MV-4-11 (cell line): Measurements from ENCODE around the gene AUTS2.
"Not testable (repeated sequence)": the region's sequence is repeated elsewhere in the genome, so short reads cannot be mapped to it uniquely, and the experiment has no call there.

Source experiments
- DNase-seq: peaks from one replicate; lab custom pipeline; 2025; lab: John Stamatoyannopoulos, UW

The AUTS2 gene

DNA sequence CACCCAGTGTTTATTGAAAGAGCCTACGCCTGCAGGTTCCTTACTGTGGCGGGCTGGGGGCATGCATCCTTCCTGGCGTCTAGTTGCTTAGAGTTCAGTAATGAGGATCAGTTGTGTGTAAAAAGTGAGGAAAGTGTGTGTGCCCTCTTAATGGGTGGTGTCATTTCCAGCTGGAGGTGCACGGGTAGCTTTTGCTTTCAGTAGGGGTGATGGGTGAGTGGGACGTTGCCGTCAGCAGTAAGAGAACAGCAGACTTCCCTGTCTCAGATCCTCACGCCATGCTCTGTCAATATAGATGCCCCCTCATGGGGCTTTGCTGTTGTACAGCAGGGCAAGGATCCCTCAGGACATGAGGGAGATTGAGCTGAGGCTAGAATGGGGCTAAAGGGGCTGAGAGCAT, 1181.0 kb downstream of the AUTS2 start:
- no peak for DNase-seq

DNA sequence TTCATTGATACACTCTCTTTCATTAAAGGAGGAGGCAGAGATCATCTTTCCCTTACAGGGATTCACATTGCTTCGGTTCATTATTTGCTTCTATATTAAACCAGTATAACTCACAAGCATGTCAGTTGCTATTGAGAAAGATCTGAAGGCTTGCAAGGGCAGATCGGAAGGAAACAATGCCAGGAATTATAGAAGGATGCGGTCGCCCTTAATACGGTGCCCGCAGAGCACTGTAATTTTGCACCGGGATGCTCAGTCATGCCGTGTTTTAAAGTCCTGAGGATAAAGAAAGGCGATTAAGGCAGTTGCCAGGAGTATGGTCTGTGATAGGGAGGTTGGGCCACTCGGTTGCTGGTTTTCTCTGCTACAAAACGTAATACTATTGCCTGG, 1183.6 kb downstream of the AUTS2 start:
- DNase-seq = no peak

- no peak for DNase-seq
These were observed 1184.5 kb downstream of the AUTS2 start for GRCh38 chr7:70782796-70783195.

DNA sequence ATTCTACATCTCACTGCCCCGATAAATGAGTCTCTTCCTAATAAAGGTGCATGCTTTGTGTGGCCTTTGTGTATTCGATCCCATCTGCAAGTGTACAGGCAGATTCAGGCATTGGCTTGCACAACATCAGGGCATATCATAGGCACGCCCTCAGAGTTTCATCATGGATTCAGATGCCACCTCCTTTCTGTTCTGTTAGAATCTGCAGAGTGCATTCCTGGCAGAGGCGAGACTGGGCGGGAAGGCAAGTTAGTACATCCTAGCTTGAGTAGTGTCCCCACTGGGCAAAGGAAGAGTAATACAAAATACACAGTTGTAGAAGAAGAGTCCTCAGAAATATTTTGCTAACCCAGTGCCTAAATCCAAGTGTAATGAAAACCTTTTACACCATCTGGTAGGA, 1187.2 kb downstream of the AUTS2 start:
- DNase-seq = no peak

DNA sequence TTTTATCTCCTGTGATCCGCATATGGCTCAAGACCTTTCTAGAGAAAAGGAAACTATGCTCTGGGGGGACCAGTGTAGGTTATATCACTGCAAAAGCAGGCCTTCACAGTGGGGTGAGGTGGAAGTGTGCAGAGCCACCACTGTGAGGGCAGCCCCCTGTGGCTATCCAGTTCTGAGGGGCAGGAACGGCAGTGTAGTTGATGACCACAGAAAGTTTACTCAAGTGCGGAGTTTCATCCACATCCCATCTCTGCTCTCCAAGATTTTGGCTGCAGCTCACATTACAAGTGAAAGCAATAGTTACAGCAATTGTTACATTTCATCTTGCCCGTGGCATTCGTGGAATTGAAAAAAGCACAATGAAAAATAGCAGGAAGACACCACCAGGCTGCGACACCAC, 1187.8 kb downstream of the AUTS2 start:
- DNase-seq = no peak

- no peak for DNase-seq
These were observed 1189.0 kb downstream of the AUTS2 start for GRCh38 chr7:70787286-70787685.

DNA sequence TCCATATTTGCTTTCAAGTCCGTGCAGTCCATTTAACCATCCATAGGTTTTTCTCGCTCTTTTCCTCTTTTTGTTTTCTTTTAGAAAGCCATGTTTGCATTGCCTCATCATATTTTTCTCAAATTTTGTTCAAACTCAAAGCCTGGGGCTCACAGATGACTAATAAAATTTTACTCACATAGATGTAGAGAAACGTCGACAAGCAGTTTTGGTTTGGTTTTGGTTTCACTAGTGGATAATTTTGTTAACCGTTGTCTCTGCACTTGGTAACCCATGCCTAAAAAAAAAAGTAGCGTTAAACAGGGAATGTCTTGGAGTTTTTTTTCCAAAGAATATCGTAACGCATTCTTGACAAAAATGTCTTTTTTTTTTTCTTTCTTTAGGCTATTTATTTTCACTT, 1189.5 kb downstream of the AUTS2 start:
- no peak for DNase-seq

DNA sequence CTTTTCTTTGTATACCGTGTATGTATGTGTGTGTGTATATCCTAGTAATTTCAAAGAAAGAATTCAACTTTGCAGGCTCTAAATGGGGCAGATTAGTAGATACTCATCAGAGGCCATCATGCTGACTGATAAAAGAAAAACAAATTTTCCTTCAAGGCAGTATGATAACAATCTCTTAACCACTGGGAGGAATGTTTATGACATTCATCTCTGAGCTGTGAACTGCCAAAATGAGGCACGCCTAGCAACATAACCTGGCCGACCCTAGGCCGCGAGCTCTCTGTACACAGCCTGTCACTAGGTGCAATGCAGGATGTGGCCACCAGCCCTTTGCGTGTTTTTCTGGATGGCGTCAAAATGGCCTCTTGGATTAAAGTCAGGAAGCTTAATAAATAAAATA, 1190.0 kb downstream of the AUTS2 start:
- no peak for DNase-seq

DNA sequence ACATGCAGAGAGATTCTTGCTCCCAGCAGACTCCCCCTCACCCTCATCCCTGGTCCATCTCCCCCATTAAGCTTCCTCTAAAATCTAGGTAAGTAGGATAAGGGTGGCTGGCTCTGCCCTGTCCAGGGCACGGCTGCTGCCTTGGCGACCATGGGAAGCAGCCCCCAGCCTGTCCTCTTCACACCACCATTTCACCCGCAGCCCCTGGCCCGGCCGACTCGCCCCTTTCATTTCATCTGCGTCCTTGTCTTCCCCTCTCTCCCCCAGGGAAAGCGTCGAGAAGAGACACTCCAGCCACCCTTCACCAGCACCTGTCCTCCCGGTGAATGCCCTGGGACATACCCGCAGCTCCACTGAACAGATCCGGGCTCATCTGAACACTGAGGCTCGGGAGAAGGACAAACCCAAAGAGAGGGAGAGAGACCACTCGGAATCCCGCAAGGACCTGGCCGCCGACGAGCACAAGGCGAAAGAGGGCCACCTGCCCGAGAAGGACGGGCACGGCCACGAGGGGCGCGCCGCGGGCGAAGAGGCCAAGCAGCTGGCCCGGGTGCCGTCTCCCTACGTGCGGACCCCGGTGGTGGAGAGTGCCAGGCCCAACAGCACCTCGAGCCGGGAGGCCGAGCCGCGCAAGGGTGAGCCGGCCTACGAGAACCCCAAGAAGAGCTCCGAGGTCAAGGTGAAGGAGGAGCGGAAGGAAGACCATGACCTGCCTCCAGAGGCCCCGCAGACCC, 1191.4 kb downstream of the AUTS2 start:
- DNase-seq = no peak

GRCh38 chr7:70790215-70791073, 1192.2 kb downstream of the AUTS2 start:
- DNase-seq = no peak

DNA sequence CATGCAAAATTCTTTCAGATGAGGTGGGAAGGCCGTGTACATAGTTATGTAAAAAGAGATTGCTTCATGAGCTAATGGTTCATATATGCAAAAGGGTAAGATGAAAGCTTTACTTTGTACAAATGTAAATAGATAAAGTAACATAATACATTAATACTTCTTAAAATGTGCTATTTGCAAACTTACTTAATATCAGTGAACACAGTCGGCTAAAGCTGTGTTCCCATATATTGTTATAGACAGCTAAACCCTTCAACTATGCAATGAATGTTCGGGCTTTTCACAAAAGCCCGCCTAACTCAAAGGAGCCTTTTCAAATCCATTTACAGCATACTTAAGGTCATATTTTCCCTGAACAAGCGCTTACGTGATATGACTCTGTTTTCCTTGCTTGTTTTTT, 1193.1 kb downstream of the AUTS2 start:
- DNase-seq = no peak

GRCh38 chr7:70793060-70793459, 1194.8 kb downstream of the AUTS2 start:
- DNase-seq = no peak

- DNase-seq = no peak
These were observed 1195.5 kb downstream of the AUTS2 start for GRCh38 chr7:70793821-70794220.

DNA sequence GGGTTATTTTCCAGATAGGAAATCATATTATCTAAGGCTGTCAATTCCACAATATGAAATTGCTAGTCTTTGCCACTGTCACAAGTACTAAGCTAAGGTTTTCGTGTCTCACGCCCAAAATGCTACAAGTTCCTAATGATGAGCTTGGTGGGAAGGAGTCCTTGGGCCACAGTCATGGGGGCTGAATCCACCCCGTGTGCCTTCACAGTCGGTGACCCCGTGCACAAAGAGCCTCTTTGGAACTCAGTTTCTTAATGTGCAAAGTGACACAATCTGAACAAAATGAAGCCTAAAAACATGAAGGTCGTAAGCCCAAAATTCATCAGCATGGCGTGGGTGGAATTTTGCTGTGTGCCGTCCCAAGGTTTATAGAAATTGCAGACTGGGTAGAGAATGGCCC, 1196.7 kb downstream of the AUTS2 start:
- DNase-seq = no peak

DNA sequence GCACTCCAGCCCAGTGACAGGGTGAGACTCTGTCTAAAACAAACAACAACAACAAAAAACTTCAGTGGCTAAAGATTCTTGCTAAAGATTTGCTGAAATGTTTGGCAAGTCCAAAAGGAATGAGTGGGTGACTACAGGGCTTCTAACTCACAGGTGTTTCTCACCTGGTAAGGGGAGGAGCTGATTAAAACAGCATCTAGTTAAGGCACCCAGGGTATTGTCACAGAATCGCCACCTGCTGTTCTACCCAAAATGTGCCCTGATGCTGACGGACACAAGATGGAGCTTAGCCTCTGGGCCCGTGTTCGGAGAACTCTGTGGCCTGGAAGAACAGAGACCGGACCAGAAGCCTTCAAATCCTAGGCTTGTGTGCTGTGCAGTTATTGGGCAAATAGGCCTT, 1197.7 kb downstream of the AUTS2 start:
- DNase-seq = no peak

DNA sequence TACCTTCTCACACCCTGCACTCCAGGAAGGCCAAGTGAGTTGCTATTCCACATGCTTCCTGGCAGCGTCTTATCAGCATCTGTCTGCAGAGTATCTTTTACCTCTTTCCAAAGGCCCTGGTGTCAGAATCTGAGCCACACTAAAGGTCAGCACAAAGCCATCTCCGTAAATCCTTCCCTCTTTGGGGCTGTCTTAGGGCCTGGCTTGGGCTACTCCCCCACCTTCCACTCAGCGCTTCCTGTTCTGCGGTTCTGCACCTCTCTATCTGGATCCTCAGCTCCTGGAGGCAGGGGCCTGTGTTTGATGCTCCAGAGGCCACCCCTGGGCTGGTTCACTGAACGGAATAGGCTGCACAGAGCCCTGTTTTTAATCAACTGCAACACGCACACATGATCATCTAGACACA, 1198.8 kb downstream of the AUTS2 start:
- DNase-seq = no peak

GRCh38 chr7:70799841-70800405, 1201.6 kb downstream of the AUTS2 start:
- no peak for DNase-seq

DNA sequence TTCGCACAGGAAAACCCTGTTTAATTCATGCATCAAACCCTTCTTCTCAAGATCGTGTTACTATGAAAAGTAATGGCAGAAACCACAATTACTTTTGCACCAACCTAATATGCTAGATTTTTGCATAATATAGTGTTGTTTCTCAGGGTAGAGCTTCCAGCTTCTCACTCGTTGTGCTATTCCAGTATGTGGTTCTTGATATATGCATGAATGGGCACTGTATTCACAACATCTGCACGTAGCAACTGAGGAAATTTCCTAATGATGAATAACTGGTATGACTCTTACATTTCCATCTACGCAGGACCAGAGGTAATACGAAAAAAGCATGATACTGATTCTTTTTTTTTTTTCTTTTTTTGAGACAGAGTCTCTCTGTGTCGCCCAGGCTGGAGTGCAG, 1207.1 kb downstream of the AUTS2 start:
- no peak for DNase-seq

- no peak for DNase-seq
These were observed 1209.4 kb downstream of the AUTS2 start for GRCh38 chr7:70807650-70808049.

DNA sequence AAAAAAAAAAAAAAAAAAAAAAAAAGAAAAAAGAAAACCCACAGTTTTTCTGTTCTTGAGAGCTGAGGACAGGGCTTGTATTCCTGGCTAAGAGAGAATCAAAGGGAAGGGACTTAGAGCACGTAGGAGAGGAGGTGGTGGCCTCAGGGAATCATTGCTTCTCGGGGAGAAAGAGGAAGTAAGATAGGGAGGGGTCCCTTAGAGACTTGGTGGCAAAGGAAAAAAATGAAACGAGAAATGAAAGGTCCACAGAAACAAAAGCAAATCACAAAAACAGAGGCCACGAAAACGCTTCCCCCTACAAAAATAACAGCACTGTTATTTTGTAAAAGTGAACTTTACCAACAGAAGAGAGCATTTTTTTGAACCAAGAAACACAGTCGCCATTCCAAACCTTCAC, 1210.6 kb downstream of the AUTS2 start:
- DNase-seq = peak; percentile 21

GRCh38 chr7:70810558-70811139, 1212.4 kb downstream of the AUTS2 start:
- no peak for DNase-seq

DNA sequence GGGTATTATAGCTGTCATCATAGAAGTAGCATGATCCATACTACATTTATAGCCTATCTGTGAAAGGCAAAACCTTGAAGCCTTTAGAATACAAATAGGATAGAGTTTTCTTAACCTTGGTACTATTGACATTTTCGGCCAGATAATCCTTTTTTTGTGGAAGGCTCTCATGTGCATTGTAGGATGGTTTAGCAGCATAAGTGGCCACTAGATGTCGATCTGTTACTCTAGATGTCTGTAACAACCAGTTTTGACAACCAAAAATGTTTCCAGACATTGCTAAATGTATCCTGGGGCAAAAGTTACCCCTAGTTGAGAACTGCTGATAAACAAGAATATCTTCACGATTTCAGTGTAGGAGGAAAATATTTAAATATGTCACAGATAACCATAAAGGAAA, 1214.2 kb downstream of the AUTS2 start:
- DNase-seq = no peak

DNA sequence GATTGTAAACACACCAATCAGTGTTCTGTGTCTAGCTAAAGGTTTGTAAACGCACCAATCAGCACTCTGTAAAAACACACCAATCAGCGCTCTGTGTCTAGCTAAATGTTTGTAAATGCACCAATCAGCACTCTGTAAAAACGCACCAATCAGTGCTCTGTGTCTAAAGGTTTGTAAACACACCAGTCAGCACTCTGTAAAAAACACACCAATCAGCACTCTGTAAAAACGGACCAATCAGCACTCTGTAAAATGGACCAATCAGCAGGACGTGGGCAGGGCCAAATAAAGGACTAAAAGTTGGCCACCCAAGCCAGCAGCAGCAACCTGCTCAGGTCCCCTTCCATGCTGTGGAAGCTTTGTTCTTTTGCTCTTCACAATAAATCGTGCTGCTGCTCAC, 1224.2 kb downstream of the AUTS2 start:
- not testable (repeated sequence) for DNase-seq
